ENCODE data around the gene MSMP. TPM values are rescaled to one million over a fixed set of nuclear protein-coding genes. Genes with fewer than 3 reads are reported as not detected.

Gene MSMP
- total and polyA plus RNA-seq, 2 donors (not counting 1 experiment from before 2014, with no cell fraction given) = not detected

- TF ChIP-seq EZH2 (IDR thresholded peaks at IDR 0.05; ENCODE audit: low read length, missing control alignments) (no peak), CTCF (conservative IDR thresholded peaks at IDR 0.05 in 1 of 2, IDR thresholded peaks at IDR 0.05 in 1 of 2; ENCODE audit: low read depth in 1 of 2, low read length in 2 of 2) (no peak)
- H3K27ac ChIP-seq (ENCODE audit: insufficient read depth, low read length) = no peak overlapping the region
- no peaks in the 10 kb centered on the region for H3K27me3 ChIP-seq (ENCODE audit: control insufficient read depth, insufficient read depth, low read length)
- no peak overlapping the region for H3K4me2 ChIP-seq (ENCODE audit: extremely low read depth, insufficient read depth, low read length)
- no peak overlapping the region for H2AFZ ChIP-seq (ENCODE audit: low read length)
- H3K4me1 ChIP-seq (ENCODE audit: control insufficient read depth, extremely low read depth, insufficient read depth, low read length) = peaks cover under 1% of the 10 kb centered on the region
- DNase-seq (ENCODE audit: low read depth in 2 of 2) = no peak
- no peak overlapping the region for H3K9ac ChIP-seq (ENCODE audit: insufficient read depth, low read length)
- H3K9me3 ChIP-seq (ENCODE audit: control insufficient read depth, insufficient read depth, low read depth, low read length) = no peaks in the 10 kb centered on the region
- H3K36me3 ChIP-seq (ENCODE audit: control insufficient read depth, insufficient read depth, low read length) = peaks cover 45% of the 10 kb centered on the region
- H3K79me2 ChIP-seq (ENCODE audit: control insufficient read depth, insufficient read depth, low read length) = peaks cover 16% of the 10 kb centered on the region
- no peak overlapping the region for H3K4me3 ChIP-seq (replicated peaks in 1 of 4; ENCODE audit: control extremely low read depth in 1 of 4, insufficient read depth in 1 of 4, low read depth in 3 of 4, low read length in 4 of 4)
- peaks cover 2% of the 10 kb centered on the region for H4K20me1 ChIP-seq (ENCODE audit: control insufficient read depth, extremely low read depth, insufficient read depth, low read length)
These were observed 12.3 kb downstream of the MSMP start for GRCh38 chr9:35741740-35742139.

GRCh38 chr9:35740243-35740642 lies 13.8 kb downstream of the MSMP start:
- Histone ChIP-seq H4K20me1 (ENCODE audit: control insufficient read depth, extremely low read depth, insufficient read depth, low read length) (no peaks in the 10 kb centered on the region), H3K4me2 (ENCODE audit: extremely low read depth, insufficient read depth, low read length) (no peak overlapping the region), H3K4me1 (ENCODE audit: control insufficient read depth, extremely low read depth, insufficient read depth, low read length) (no peaks in the 10 kb centered on the region), H3K9me3 (ENCODE audit: control insufficient read depth, insufficient read depth, low read depth, low read length) (no peaks in the 10 kb centered on the region), H3K27ac (ENCODE audit: insufficient read depth, low read length) (no peak overlapping the region), H3K27me3 (ENCODE audit: control insufficient read depth, insufficient read depth, low read length) (no peaks in the 10 kb centered on the region), H3K9ac (ENCODE audit: insufficient read depth, low read length) (no peak overlapping the region), H2AFZ (ENCODE audit: low read length) (no peak overlapping the region), H3K4me3 (replicated peaks in 1 of 4; ENCODE audit: control extremely low read depth in 1 of 4, insufficient read depth in 1 of 4, low read depth in 3 of 4, low read length in 4 of 4) (no peak overlapping the region), H3K79me2 (ENCODE audit: control insufficient read depth, insufficient read depth, low read length) (peaks cover 6% of the 10 kb centered on the region), H3K36me3 (ENCODE audit: control insufficient read depth, insufficient read depth, low read length) (peaks cover 57% of the 10 kb centered on the region)
- TF ChIP-seq CTCF (conservative IDR thresholded peaks at IDR 0.05 in 1 of 2, IDR thresholded peaks at IDR 0.05 in 1 of 2; ENCODE audit: low read depth in 1 of 2, low read length in 2 of 2) = no peak
- no peak for DNase-seq (ENCODE audit: low read depth in 2 of 2)

- Histone ChIP-seq H4K20me1 (ENCODE audit: control insufficient read depth, extremely low read depth, insufficient read depth, low read length) (no peaks in the 10 kb centered on the region), H3K27me3 (ENCODE audit: control insufficient read depth, insufficient read depth, low read length) (no peaks in the 10 kb centered on the region), H3K4me3 (replicated peaks in 1 of 4; ENCODE audit: control extremely low read depth in 1 of 4, insufficient read depth in 1 of 4, low read depth in 3 of 4, low read length in 4 of 4) (no peak overlapping the region), H3K27ac (ENCODE audit: insufficient read depth, low read length) (no peak overlapping the region), H3K9me3 (ENCODE audit: control insufficient read depth, insufficient read depth, low read depth, low read length) (no peaks in the 10 kb centered on the region), H3K9ac (ENCODE audit: insufficient read depth, low read length) (no peak overlapping the region), H3K36me3 (ENCODE audit: control insufficient read depth, insufficient read depth, low read length) (peaks cover 54% of the 10 kb centered on the region), H3K79me2 (ENCODE audit: control insufficient read depth, insufficient read depth, low read length) (peaks cover 10% of the 10 kb centered on the region), H3K4me1 (ENCODE audit: control insufficient read depth, extremely low read depth, insufficient read depth, low read length) (peaks cover 5% of the 10 kb centered on the region), H2AFZ (ENCODE audit: low read length) (no peak overlapping the region), H3K4me2 (ENCODE audit: extremely low read depth, insufficient read depth, low read length) (no peak overlapping the region)
- no peak for DNase-seq (ENCODE audit: low read depth in 2 of 2)
- TF ChIP-seq CTCF (conservative IDR thresholded peaks at IDR 0.05 in 1 of 2, IDR thresholded peaks at IDR 0.05 in 1 of 2; ENCODE audit: low read depth in 1 of 2, low read length in 2 of 2) (no peak), EZH2 (IDR thresholded peaks at IDR 0.05; ENCODE audit: low read length, missing control alignments) (no peak)
These were observed 15.2 kb downstream of the MSMP start for GRCh38 chr9:35738924-35739323.
